B cell (primary cell): Measurements from ENCODE around the gene C1orf52. TPM values are rescaled to one million over a fixed set of nuclear protein-coding genes. Genes with fewer than 3 reads are reported as not detected.

Experiments used
- ATAC-seq: fragments of 200-7000 bp; cut with Tn5 transposase; one replicate; pipeline ENCODE4 v1.10.0; 2021; ENCODE audit warnings: low read depth, mild to moderate bottlenecking, moderate number of reproducible peaks, moderate library complexity
- CTCF ChIA-PET: fragments of 350-600 bp; sonication (Branson Sonifier 250); formaldehyde crosslinking; loops from one replicate; lab custom pipeline; 2021; ENCODE audit warnings: antibody characterized with exemption, inconsistent platforms; lab: Charles Lee
- POLR2A ChIA-PET: fragments of 350-600 bp; sonication (Branson Sonifier 250); formaldehyde crosslinking; loops from one replicate; lab custom pipeline; 2021; ENCODE audit warnings: antibody characterized with exemption; lab: Charles Lee
- DNase-seq: peaks from one replicate; pipeline ENCODE4 v3.0.0; 2013
- H2AFZ ChIP-seq: 2 replicates; pipeline ENCODE4 v1.6.1; 2012; ENCODE audit warnings: mild to moderate bottlenecking, low read depth, low read length; ENCODE audit not compliant: insufficient read depth, poor library complexity, severe bottlenecking
- H3K27ac ChIP-seq, 2 donors: 1 replicate in 1 of 2; 2 replicates in 1 of 2; pipeline ENCODE4 v1.5.1; 2012 to 2013; ENCODE audit warnings: low read length in 2 of 2, mild to moderate bottlenecking in 2 of 2, moderate library complexity in 1 of 2
- H3K27me3 ChIP-seq, 4 experiments: fragments of 200-600 bp in 1 of 4; sonication (generic) in 1 of 4; replicated peaks in 1 of 4; 1 replicate in 2 of 4; 2 replicates in 2 of 4; pipeline versions ENCODE4 v1.6.1 to v1.7.0; 2013 to 2016; ENCODE audit warnings: low read length in 3 of 4, mild to moderate bottlenecking in 2 of 4, mixed read lengths in 1 of 4, moderate library complexity in 1 of 4; ENCODE audit not compliant: insufficient read depth in 4 of 4, control insufficient read depth in 3 of 4; ENCODE audit errors: control extremely low read depth in 1 of 4
- H3K36me3 ChIP-seq, 2 experiments: replicated peaks in 1 of 2; 1 replicate in 1 of 2; 2 replicates in 1 of 2; pipeline versions ENCODE4 v1.6.1 to v1.7.1; 2013; ENCODE audit warnings: low read length in 1 of 2; ENCODE audit not compliant: insufficient read depth in 2 of 2, control insufficient read depth in 1 of 2; ENCODE audit errors: control extremely low read depth in 1 of 2, extremely low read depth in 1 of 2
- H3K4me1 ChIP-seq, 2 donors: fragments of 200-600 bp in 1 of 2; sonication (generic) in 1 of 2; 1 replicate in 1 of 2; 2 replicates in 1 of 2; pipeline versions ENCODE4 v1.5.1 to v1.6.1; 2013 to 2017; ENCODE audit warnings: low read length in 2 of 2; ENCODE audit not compliant: control insufficient read depth in 2 of 2, insufficient read depth in 2 of 2
- H3K4me2 ChIP-seq: replicated peaks from 2 replicates; pipeline ENCODE3; 2012; ENCODE audit warnings: mild to moderate bottlenecking, low read depth, low read length; ENCODE audit not compliant: poor library complexity, severe bottlenecking
- H3K4me3 ChIP-seq, 5 experiments: fragments of 200-600 bp in 1 of 5; sonication (generic) in 1 of 5; 1 replicate in 3 of 5; 2 replicates in 2 of 5; pipeline versions ENCODE4 v1.5.1 to v1.7.0; 2011 to 2016; ENCODE audit warnings: low read length in 4 of 5, mild to moderate bottlenecking in 4 of 5, low read depth in 2 of 5, control low read depth in 1 of 5, moderate library complexity in 1 of 5; ENCODE audit not compliant: insufficient read depth in 1 of 5; ENCODE audit errors: control extremely low read depth in 1 of 5, extremely low read depth in 1 of 5
- H3K79me2 ChIP-seq: fragments of 200-600 bp; sonication (generic); one replicate; pipeline ENCODE4 v1.6.0; 2016; ENCODE audit warnings: low read length; ENCODE audit not compliant: control insufficient read depth, insufficient read depth
- H3K9ac ChIP-seq: fragments of 200-600 bp; sonication (generic); 2 replicates; pipeline ENCODE4 v1.6.1; 2017; ENCODE audit warnings: mild to moderate bottlenecking, low read length, moderate library complexity
- H3K9me3 ChIP-seq, 3 donors: one replicate each; pipeline versions ENCODE4 v1.6.1 to v1.7.1; 2013; ENCODE audit warnings: low read length in 2 of 3; ENCODE audit not compliant: control insufficient read depth in 2 of 3, insufficient read depth in 1 of 3; ENCODE audit errors: control extremely low read depth in 1 of 3
- H4K20me1 ChIP-seq: 2 replicates; pipeline ENCODE4 v1.6.0; 2012; ENCODE audit warnings: mild to moderate bottlenecking, low read length; ENCODE audit not compliant: insufficient read depth, control insufficient read depth, poor library complexity, severe bottlenecking
- H3K27ac Mint-ChIP-seq: one replicate; pipeline ENCODE4 v1.8.0; 2021; ENCODE audit warnings: mixed read lengths
- H3K27me3 Mint-ChIP-seq: one replicate; pipeline ENCODE4 v1.8.0; 2021; ENCODE audit warnings: mixed read lengths
- H3K4me1 Mint-ChIP-seq: one replicate; pipeline ENCODE4 v1.8.0; 2021; ENCODE audit warnings: mixed read lengths
- H3K4me3 Mint-ChIP-seq: one replicate; pipeline ENCODE4 v1.8.0; 2021; ENCODE audit warnings: mixed read lengths
- H3K9me3 Mint-ChIP-seq: one replicate; pipeline ENCODE4 v1.8.0; 2022; ENCODE audit warnings: mixed read lengths; ENCODE audit not compliant: insufficient read depth
- CTCF ChIP-seq: fragments of 200-600 bp; IDR thresholded peaks from one replicate; pipeline ENCODE4 v1.8.0; 2022; ENCODE audit warnings: antibody characterized with exemption, mild to moderate bottlenecking
- EZH2 ChIP-seq: IDR thresholded peaks from 2 replicates; pipeline ENCODE4 v1.6.1; 2012; ENCODE audit warnings: borderline replicate concordance, low read depth, mild to moderate bottlenecking, moderate library complexity, low read length; ENCODE audit not compliant: insufficient read depth, poor library complexity, severe bottlenecking
- WGBS: methylation state at CpG from one replicate; pipeline ENCODE4 v1.1.5; 2013; ENCODE audit warnings: missing lambda C conversion rate; ENCODE audit not compliant: insufficient coverage; 5-methylcytosine and 5-hydroxymethylcytosine counted together
- intact Hi-C: fragments of 100-400 bp; cut with micrococcal nuclease; formaldehyde crosslinking; loops from one replicate; pipeline ENCODE4 v1.10.0; 2022
- polyA plus RNA-seq: library from polyadenylated mRNA; depleted of rRNA; stranded (reverse); fragments of >200 nt; gene quantifications from 2 replicates; pipeline ENCODE4 v1.2.3, GENCODE V29; 2012
- total RNA-seq, 2 donors: library from RNA; stranded (reverse); fragments of 120-200 nt in 1 of 2; gene quantifications; 1 replicate in 1 of 2; 2 replicates in 1 of 2; pipeline versions ENCODE4 v1.2.3 to v1.2.4, GENCODE V29; 2013 to 2022

The C1orf52 gene
- total and polyA plus RNA-seq, 2 donors (not counting 1 experiment from before 2014, with no cell fraction given): 29.9 to 45.3 TPM

DNA sequence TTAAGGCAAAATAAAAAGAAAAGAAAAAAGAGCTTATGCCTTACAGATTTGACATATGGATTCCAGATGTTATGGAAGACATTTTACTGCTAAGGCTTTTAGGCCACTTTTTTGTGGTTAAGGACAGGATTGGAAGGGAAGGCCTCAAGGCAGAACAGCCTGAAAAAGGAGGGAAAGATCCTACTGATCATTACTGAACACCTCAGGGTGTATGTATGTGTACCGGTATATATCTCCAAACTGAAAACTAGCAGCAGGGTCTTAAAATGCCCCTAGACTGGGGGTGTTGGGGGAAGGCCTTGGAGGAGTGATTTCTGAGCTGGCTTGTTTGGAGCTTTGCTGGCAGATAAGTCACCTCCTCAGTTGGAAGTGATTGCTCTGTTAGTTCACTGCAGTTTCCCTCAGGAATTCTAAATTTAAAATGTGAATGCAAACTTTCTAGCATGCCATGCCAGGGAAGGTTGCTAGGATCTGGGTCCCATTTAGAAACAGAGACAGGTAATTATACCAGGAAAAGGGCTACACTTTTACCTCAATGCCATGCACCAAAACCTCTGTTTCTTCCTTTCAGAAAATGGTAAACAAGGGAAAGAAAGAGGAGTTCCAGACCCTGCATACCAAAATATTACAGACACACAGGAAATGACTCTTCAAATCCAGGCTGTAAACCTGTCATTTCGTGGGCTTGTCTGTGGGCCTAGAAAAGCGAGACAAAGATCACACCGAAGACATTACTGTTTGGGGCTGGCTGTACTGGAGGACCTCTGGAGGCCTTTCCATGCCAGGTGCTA is 15.0 kb downstream of the C1orf52 start:
- Histone ChIP-seq H3K27me3 (no peaks in the 10 kb centered on the region), H3K9me3 (peaks cover 0 to 7% (median 0%) of the 10 kb centered on the region in 3 donors), H3K4me3 (no peak overlapping the region), H3K79me2 (no peaks in the 10 kb centered on the region), H3K4me1 (no peaks in the 10 kb centered on the region), H3K36me3 (no peaks in the 10 kb centered on the region), H4K20me1 (no peaks in the 10 kb centered on the region), H3K9ac (no peak overlapping the region), H2AFZ (no peak overlapping the region), H3K4me2 (no peak overlapping the region), H3K27ac (no peak overlapping the region)
- no peak for TF ChIP-seq CTCF
- no peak for TF ChIP-seq EZH2
- no peaks in the 10 kb centered on the region for H3K9me3 Mint-ChIP-seq
- peaks cover 1% of the 10 kb centered on the region for H3K4me1 Mint-ChIP-seq
- ATAC-seq (no peak), DNase-seq (no peak)
- WGBS: 26% methylated on average over 3 of the region's 4 CpGs
- intact Hi-C loops: no loop called here
- H3K27ac Mint-ChIP-seq: no peak overlapping the region
- no peaks in the 10 kb centered on the region for H3K27me3 Mint-ChIP-seq
- CTCF ChIA-PET: interaction anchor here (1.3 to 2.5 kb wide), 2 partner anchors 10 to 12 kb away, joined by 3 to 11 read pairs; no protein-coding TSS in a partner anchor
- H3K4me3 Mint-ChIP-seq: no peak overlapping the region
- POLR2A ChIA-PET: no interaction called here

DNA sequence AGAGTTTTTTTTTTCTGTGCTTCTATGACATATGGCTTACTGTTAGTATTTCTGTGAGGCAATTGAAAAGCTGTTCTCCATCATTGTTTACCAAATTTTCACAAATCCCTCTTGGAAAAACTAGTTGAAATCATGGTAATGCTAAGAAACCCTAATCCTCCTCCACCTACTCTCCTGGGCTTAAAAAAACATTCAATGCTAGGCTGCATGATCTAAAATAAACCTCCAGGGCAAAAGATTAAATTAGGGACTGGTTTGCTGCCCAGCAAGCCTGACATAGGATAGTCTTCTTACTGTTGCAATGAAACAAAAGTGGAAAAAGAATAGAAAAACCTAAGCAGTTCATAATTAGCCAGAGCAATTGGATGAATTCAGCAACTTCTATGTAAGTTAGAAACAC is 16.1 kb downstream of the C1orf52 start:
- no peaks in the 10 kb centered on the region for H3K36me3 ChIP-seq
- DNase-seq (no peak), ATAC-seq (no peak)
- Mint-ChIP-seq H3K4me3 (no peak overlapping the region), H3K27me3 (peaks cover 5% of the 10 kb centered on the region), H3K4me1 (peaks cover 1% of the 10 kb centered on the region), H3K9me3 (no peaks in the 10 kb centered on the region), H3K27ac (no peak overlapping the region)
- POLR2A ChIA-PET: no interaction called here
- H3K4me2 ChIP-seq: no peak overlapping the region
- CTCF ChIA-PET: interaction anchor here (1.3 to 2.5 kb wide), 2 partner anchors 11 to 299 kb away, joined by 6 to 11 read pairs; no protein-coding TSS in a partner anchor
- no peaks in the 10 kb centered on the region for H3K79me2 ChIP-seq
- no peaks in the 10 kb centered on the region for H3K27me3 ChIP-seq
- H3K27ac ChIP-seq: no peak overlapping the region
- H3K4me3 ChIP-seq: no peak overlapping the region
- no peaks in the 10 kb centered on the region for H4K20me1 ChIP-seq
- no peak for TF ChIP-seq EZH2
- TF ChIP-seq CTCF: no peak
- no peaks in the 10 kb centered on the region for H3K4me1 ChIP-seq
- intact Hi-C loops: no loop called here
- H3K9ac ChIP-seq: no peak overlapping the region
- no peaks in the 10 kb centered on the region for H3K9me3 ChIP-seq
- H2AFZ ChIP-seq: no peak overlapping the region
